GM12801 (cell line): ENCODE measurements around the gene TNN.

Source experiments
- TF ChIP-seq, protein P1 (sequence below): IDR thresholded peaks from one replicate; pipeline ENCODE4 v1.5.1; 2011; ENCODE audit warnings: control low read depth; ENCODE audit not compliant: insufficient read length; ENCODE audit errors: extremely low read depth

TNN gene

DNA sequence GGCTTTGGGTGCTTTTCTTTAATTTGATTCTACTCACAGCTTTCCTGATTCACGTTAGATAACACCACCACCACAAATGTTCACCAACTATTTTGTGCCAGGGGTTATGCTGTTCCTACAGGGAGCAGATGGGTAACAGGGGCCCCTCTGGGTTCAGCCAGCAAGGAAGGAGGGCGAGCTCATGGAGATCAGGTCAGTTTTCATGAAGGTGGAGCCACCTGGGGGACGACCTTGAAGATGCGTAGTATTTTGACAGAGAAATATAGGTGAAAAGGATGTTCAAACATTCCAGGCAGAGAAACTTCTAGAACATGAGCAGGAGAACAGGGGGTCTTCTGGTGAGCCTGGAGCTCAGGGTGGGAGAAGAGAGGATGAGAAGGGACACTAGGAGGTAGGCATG is 96.1 kb downstream of the TNN start:
- TF ChIP-seq, protein P1, sequence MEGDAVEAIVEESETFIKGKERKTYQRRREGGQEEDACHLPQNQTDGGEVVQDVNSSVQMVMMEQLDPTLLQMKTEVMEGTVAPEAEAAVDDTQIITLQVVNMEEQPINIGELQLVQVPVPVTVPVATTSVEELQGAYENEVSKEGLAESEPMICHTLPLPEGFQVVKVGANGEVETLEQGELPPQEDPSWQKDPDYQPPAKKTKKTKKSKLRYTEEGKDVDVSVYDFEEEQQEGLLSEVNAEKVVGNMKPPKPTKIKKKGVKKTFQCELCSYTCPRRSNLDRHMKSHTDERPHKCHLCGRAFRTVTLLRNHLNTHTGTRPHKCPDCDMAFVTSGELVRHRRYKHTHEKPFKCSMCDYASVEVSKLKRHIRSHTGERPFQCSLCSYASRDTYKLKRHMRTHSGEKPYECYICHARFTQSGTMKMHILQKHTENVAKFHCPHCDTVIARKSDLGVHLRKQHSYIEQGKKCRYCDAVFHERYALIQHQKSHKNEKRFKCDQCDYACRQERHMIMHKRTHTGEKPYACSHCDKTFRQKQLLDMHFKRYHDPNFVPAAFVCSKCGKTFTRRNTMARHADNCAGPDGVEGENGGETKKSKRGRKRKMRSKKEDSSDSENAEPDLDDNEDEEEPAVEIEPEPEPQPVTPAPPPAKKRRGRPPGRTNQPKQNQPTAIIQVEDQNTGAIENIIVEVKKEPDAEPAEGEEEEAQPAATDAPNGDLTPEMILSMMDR, result no peak

DNA sequence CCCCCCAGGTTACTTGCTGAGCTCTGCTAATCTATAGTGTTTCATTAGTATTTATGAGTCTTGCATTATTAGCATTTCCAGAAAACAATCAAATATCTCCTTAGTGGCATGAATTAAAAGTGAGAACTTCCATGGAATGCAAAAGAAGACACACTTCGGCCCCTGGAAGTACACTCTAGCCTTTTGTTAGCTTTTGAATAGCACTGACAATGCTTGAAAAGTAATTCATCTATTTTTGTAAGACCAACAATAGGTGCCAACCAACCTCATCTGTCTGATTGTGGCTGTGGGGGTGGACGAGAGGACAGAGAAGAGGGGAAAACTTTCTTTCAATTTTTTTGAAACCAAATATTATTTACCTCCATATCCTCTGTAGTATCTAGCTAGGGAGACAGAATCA is 97.1 kb downstream of the TNN start:
- TF ChIP-seq, protein P1, result no peak

DNA sequence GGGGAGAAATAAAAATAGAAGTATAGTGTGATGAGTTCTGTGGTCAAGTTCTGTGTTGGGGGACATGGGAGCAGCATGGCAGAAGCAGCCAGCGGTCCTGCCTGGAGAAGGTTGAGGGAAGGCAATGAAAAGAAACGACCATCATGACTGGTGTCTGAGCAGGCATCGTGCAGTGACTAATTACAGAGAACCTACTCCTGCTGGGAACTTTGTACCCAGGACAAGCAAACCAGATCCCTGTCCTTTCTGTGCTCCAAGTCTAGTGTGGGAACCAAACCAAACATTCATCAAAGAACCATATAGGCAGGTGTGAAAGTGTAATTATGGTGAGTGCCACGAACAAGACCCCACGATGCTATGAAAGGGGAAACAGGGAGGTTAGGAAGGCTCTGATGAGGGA is 99.1 kb downstream of the TNN start:
- TF ChIP-seq, protein P1, result no peak

DNA sequence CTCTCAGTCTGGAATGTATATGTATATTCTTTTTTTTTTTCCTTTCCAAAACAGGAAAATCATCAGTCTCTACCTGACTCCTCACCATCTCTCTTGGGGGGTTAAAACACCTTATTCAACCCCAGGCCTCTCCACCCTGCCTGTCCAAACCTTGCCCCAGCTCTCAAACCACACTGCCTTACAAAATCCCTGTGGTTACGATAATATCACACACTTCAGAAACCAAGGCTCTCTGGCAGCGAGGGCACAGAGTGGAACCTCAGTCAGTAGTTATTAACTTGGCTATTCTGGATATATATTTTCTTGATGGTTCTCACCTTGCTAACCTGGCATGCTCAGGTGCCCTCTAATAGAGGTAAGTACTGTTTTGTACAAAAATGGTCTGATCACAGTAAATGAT is 100.2 kb downstream of the TNN start:
- TF ChIP-seq, protein P1, result no peak

DNA sequence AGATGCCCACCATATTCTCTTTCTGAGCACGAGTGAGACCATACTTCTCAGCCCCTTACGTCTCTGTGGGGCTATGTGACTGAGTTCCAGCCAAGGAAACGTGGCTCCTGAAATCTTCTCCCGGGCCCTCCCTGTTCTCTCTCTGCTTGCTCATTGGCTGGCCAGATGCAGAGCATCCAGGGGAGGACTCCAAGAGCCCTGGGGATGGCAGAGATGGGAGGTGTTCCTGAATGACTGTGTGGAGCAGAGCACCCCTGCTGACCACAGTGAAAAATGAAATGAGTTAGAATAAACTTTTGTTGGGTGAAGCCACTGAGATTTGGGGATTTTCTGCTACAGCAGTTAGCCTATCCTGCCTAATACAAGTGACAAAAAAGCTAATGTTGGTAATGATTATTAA is 101.1 kb downstream of the TNN start:
- TF ChIP-seq, protein P1, result no peak

DNA sequence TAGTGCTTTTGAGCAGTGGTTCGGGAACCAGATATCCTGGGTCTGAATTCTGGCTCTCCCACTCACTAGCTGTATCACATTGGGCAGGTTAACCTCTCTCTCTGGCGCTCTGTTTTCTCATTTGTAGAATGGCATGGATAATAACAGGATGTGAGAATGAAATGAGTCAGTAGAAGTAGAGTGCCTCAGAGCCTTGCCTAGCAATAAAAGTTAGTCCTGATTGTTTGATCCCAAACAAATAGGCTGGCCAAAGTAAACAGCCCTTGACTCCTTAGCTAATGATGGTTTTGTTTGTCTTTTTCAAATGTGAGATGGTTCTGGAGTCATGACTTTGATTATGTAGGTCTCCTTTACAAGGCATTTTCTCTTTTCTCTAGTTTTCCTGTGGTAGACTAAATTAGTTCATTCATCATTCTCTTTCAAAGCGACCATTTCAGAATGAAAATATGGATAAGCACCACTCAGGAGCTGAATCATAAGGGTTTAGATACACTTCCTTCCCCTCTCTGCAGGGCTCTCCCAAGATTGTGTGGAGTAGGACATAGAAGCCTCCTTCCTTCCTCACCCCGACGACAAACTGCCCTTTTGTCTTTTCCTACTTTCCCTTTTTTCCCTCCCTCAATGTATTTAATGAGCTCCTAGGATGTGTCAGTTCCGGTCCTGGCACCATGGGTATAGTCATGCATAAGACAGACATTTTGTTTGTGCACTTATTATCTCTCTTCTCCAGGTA is 101.8 kb downstream of the TNN start:
- TF ChIP-seq, protein P1, result no peak

DNA sequence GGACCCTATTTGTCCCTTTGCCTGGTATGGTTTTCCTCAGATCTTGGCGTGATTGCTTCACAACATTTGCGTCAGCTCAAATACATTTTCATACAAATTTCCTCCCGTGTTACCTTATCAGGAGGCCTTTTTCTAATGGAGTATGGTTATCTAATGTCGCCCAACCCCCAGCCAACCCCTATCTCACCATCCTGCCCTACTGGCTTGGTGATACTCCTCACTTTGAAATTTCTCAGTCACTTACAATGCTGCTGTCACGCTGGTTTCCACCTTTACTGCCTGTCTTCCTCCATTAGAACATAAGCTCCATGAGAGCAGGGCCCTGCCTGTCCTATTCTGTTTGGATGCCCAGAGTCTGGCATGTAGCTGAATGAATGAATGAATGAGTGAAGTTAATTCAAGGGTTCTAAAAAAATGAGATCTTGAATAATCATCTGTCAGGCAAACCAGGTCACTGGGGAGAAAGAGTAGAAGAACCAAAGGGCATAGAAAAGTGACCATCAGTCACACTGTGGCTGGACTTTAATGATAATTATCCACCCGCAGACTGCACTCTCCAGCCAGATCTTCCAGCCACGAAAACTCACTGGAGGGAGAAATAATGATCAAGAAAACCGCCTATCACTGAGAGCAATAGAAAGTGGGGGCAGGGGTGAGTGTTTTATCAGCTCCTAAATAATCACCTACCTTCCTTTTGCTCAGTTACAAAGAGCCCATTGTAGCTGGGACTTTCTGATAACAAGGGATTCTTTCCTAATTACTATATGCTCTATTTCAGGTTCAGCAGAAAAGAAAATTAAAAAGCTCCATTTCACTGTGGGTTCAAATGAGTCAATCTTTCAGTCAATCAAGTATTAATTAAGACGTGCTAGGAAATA is 103.6 kb downstream of the TNN start:
- TF ChIP-seq, protein P1, result no peak
